ENCODE measurements around the gene ABCG1.

- TF ChIP-seq CTCF (IDR thresholded peaks at IDR 0.05) (no peak), ZFX (IDR thresholded peaks at IDR 0.05; ENCODE audit: borderline replicate concordance) (no peak)
Measured at GRCh38 chr21:42199868-42200463, 19.0 kb upstream of the ABCG1 start.
